ENCODE results near the gene SMC1B.

DNA sequence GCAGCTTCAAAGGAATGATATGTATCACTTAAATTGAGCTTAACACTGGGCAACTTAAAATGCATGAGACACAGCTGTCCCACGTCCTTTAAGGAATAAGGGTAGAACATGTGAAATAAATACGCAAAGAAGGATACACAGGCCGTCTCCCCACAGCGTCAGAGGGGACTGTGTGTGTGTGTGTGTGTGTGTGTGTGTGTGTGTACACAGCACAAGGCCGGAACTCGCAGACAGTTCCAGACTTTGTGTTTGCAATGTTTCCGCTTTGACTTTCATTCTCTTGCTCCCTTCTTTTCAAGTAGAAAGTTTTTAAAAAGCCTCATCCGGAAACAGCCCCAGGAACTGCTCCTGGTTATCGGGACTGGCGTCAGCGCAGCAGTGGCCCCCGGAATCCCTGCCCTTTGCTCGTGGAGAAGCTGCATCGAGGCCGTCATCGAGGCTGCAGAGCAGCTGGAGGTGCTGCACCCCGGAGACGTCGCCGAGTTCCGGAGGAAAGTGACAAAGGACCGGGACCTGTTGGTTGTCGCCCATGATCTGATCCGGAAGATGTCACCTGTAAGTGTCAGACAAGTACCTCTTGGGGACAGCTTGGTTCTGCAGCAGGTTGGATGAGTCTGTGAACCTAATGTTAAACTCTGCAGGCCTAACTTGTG is 90.4 kb downstream of the SMC1B start:
- TF ChIP-seq REST (IDR thresholded peaks at IDR 0.05; ENCODE audit: unreplicated experiment) (no peak), EZH2 (IDR thresholded peaks at IDR 0.05; ENCODE audit: low read depth, unreplicated experiment) (no peak), EZH2phosphoT487 (IDR thresholded peaks at IDR 0.05; ENCODE audit: unreplicated experiment) (no peak), POLR2AphosphoS5 (IDR thresholded peaks at IDR 0.05; ENCODE audit: low read depth) (no peak), ZNF114 (CRISPR knock-in tag; IDR thresholded peaks at IDR 0.05) (no peak)
- TF ChIP-seq, protein P1, sequence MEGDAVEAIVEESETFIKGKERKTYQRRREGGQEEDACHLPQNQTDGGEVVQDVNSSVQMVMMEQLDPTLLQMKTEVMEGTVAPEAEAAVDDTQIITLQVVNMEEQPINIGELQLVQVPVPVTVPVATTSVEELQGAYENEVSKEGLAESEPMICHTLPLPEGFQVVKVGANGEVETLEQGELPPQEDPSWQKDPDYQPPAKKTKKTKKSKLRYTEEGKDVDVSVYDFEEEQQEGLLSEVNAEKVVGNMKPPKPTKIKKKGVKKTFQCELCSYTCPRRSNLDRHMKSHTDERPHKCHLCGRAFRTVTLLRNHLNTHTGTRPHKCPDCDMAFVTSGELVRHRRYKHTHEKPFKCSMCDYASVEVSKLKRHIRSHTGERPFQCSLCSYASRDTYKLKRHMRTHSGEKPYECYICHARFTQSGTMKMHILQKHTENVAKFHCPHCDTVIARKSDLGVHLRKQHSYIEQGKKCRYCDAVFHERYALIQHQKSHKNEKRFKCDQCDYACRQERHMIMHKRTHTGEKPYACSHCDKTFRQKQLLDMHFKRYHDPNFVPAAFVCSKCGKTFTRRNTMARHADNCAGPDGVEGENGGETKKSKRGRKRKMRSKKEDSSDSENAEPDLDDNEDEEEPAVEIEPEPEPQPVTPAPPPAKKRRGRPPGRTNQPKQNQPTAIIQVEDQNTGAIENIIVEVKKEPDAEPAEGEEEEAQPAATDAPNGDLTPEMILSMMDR (conservative IDR thresholded peaks at IDR 0.05; ENCODE audit: low read depth in 2 of 2) = no peak
